ENCODE measurements around the gene IGSF11.
"Not testable (repeated sequence)": the region's sequence is repeated elsewhere in the genome, so short reads cannot be mapped to it uniquely, and the experiment has no call there.

The IGSF11 gene

DNA sequence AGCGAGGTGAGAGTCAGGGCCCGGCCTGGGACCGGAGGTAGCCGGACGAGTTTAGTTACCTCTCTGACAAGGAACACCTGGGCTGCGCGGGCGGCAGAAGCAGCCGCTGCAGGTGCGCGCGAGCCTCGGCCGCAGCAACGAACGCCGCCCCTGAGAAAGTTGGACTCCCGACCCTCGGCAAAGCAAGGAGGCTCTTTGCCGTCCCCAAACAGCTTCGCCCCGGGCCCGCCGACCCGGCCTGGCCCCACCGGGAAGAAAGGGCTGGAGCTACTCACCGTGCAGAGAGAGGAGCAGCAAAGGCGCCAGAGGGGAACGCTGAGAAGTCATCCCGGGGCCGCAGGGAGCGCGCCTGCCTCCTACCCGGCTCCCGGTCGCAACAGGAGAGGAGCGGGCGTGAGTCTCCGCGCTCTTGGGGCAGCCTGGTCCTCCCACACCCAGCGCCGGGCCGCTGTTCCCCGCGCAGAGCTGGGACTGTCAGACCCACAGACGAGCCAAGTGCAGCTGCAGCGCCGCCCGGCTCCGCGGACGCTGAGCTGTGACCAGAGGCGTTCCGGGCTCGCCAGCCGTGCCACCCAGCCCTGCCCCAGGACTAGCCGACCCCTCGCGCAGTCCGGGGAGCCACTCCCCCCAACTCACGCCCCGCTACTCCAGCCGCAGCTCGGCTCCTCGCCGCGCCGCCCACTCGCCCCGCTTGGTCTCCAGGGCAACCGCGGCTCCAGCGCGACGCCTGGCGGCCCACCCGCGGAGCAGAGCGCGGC, at the start of gene IGSF11:
TSS of gene IGSF11 (minus strand) at position 591 of the 758 bp plus-strand sequence. CDS start at position 327, 264 bp downstream.
- DNase-seq = peak; percentile 19

- no peak for DNase-seq
Observed at GRCh38 chr3:119080364-119080763, 45.7 kb upstream of the IGSF11 start.

GRCh38 chr3:119073258-119074001, 38.8 kb upstream of the IGSF11 start:
- no peak for DNase-seq

GRCh38 chr3:119072451-119072850, 37.8 kb upstream of the IGSF11 start:
- not testable (repeated sequence) for DNase-seq

- no peak for DNase-seq
Observed at GRCh38 chr3:119069725-119070124, 35.1 kb upstream of the IGSF11 start.

DNA sequence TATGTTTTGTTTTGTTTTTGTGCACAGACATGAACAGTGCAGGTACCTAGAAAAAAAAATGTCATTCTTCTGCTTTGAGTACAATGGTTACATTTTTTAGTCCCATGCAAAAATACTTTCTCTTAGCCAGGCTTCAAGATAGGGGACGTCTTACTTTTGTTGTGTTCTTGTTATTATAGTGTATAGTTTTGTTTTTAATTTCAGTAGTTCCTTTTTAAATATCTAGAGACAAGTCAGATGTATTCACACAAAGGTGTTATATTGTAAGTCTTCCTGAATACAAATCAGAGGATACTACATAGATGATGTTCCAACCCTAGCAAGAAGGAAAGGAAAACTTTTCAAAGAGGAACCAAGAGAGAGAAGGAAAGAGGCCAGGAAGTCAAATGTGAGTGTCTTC, 28.8 kb upstream of the IGSF11 start:
- no peak for DNase-seq

GRCh38 chr3:119062892-119063291, 28.2 kb upstream of the IGSF11 start:
- no peak for DNase-seq

DNA sequence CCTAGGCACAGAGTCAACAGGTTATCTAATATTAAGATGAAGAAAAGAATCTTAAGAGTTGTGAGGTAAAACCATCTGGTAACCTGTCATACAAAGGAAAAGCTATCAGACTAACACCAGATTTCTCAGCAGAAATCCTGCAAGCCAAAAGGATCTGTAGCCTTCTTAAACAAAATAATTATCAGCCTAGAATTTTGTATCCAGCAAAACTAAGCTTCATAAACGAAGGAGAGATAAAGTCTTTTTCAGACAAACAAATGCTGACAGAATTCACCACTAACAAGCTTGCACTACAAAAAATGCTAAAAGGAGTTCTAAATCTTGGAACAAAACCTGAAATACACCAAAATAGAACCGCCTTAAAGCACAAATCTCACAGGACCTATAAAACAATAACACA, 9.9 kb upstream of the IGSF11 start:
- DNase-seq = no peak

DNA sequence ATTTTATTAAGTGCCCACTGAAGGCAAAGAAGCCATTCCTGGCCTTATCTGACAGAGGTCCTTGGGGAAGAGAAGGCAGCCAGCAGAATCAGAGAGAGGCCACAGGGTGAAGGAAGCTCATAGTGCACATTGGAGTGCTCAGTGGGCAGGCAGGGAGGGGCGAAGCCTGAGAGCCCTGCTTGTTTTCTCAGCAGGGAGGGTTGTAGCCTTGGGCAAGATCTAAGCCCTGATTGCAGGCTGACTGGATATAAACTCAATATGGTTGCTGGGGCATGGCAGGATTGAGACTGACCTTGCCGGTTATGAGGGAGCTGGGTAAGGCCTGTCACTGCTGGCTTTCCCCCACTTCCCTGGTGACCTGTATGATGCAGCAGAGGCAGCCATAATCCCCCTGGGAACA, 7.5 kb upstream of the IGSF11 start:
- DNase-seq = no peak

GRCh38 chr3:119035014-119035346, 334 bp upstream of the IGSF11 start:
- DNase-seq = no peak

DNA sequence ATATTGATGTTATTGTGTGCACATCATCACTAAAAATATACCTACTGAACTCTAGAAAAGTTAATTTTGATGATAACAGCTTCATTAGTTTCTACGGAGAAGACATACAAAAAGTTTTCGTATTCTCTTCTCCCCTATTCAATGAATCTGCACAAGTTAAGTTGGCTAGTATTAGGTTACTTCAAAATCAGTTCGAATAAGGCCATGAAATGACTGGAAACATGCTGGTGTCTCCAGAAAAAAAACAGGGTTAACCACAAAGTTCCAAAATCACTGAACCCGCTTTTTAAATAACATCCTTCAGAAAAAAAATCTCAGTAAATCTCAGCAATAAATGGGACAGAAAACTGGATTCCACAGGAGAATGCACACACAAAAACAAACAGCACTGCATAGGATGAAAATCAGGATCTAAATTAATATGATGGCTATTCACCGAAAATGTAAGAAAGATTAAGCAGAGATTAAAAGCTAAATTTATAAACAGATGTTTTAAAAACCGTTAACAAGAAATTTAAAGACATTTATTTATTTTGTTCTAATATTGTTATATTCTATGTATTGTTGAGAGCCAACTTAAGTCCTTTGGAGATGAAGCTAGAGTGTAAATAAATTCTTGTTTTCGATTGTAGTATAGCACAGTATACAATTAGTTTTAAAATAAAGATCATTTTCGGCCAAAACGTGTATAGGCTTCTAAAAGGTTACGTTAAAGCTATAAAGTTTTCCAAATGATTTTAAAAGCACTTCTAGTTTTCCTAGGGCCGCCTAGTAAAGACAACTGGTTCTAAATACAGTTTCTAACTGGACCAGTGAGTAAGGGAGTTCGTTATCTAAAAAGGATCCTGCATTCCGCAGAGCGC, 1.0 kb downstream of the IGSF11 start:
- no peak for DNase-seq

- no peak for DNase-seq
Observed at GRCh38 chr3:119025171-119025795, 9.4 kb downstream of the IGSF11 start.

DNA sequence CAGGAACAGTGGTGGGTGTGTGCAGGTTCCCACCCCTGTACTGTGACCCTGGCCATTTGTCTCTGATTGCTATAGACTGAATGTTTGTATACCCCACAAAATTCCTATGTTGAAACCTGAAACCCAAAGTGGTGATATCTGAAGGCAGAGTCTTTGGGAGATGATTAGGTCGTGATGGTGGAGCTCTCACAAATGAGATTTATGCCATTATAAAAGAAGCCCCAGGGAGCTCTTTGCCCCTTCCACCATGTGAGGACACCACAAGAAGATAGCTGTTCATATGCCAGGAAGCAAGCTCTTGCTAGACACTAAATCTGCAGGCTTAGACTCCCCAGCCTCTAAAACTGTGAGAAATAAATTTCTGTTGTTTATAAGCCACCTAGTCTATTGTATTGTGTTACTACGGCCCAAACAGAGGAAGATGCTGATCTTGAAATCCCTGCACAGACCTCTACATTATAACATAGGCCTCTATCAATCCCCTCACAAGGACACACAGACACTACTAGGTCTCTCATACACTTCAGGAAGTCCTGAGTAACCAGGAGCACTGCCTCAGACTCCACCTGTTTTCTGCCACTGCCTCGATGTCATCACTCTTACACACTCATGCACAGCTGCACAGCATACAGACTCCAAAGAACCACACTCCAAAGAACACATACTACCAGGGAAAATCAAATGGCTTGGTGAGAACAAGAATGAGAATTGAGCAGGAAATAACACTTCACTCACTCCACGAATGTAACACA, 14.7 kb downstream of the IGSF11 start:
- no peak for DNase-seq

- no peak for DNase-seq
Observed at GRCh38 chr3:119018690-119019463, 15.8 kb downstream of the IGSF11 start.

- no peak for DNase-seq
Observed at GRCh38 chr3:119015942-119016341, 18.7 kb downstream of the IGSF11 start.

- DNase-seq = no peak
Observed at GRCh38 chr3:119013951-119014350, 20.7 kb downstream of the IGSF11 start.

- no peak for DNase-seq
Observed at GRCh38 chr3:119011528-119011927, 23.1 kb downstream of the IGSF11 start.

- DNase-seq = no peak
Observed at GRCh38 chr3:118997190-118997589, 37.5 kb downstream of the IGSF11 start.

DNA sequence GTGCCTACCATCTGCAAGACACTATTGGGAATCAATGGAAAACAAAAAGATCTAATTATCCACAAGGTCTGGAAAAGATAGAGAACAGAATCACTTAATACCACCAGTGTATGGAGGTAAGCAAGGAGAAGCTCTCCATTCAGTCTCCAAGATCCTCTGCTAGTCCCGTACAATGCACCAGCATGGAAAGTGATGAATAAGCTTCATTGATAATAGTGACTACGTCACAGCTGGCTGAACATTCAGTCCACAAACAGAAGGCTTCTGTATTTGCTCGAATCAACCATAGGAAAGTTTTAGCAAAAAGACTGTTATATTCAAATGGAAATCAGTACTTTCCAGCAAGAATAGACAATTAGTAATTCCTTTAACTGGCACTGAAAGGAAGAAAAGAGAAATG, 42.9 kb downstream of the IGSF11 start:
- DNase-seq = no peak

- no peak for DNase-seq
Observed at GRCh38 chr3:118990823-118991560, 43.7 kb downstream of the IGSF11 start.

Measured in fibroblast of upper back skin (primary cell).